Natural killer cell (primary cell): ENCODE data around the gene PICK1. TPM values are rescaled to one million over a fixed set of nuclear protein-coding genes. Genes with fewer than 3 reads are reported as not detected.

Source experiments
- ATAC-seq, 3 donors: fragments of 150-1000 bp in 2 of 3; fragments of 200-7000 bp in 1 of 3; cut with Tn5 transposase; 1 replicate in 1 of 3; 2 replicates in 2 of 3; pipeline ENCODE4 v1.10.0; 2021; ENCODE audit warnings: mild to moderate bottlenecking in 2 of 3, moderate library complexity in 2 of 3
- DNase-seq, 2 donors: peaks; one replicate each; pipeline versions ENCODE4 v3.0.0 to v3.0.0-alpha.2; 2013 to 2021; ENCODE audit warnings: mixed read lengths in 1 of 2
- H3K27ac ChIP-seq: one replicate; pipeline ENCODE4 v1.5.1; 2013; ENCODE audit warnings: mild to moderate bottlenecking, low read length
- H3K27me3 ChIP-seq: one replicate; pipeline ENCODE4 v1.6.1; 2013; ENCODE audit warnings: low read length; ENCODE audit not compliant: control insufficient read depth, insufficient read depth
- H3K36me3 ChIP-seq: one replicate; pipeline ENCODE4 v1.6.1; 2013; ENCODE audit warnings: low read length; ENCODE audit not compliant: control insufficient read depth, insufficient read depth
- H3K4me1 ChIP-seq: one replicate; pipeline ENCODE4 v1.6.1; 2013; ENCODE audit warnings: low read length; ENCODE audit not compliant: control insufficient read depth, insufficient read depth
- H3K4me3 ChIP-seq: one replicate; pipeline ENCODE4 v1.5.1; 2013; ENCODE audit warnings: low read length
- H3K9me3 ChIP-seq: one replicate; pipeline ENCODE4 v1.6.1; 2013; ENCODE audit warnings: low read length; ENCODE audit not compliant: control insufficient read depth, insufficient read depth
- H3K27ac Mint-ChIP-seq, 2 donors: one replicate each; pipeline ENCODE4 v1.8.0; 2022; ENCODE audit warnings: mild to moderate bottlenecking in 2 of 2, mixed read lengths in 2 of 2, moderate library complexity in 1 of 2
- H3K27me3 Mint-ChIP-seq, 2 donors: one replicate each; pipeline ENCODE4 v1.8.0; 2022; ENCODE audit warnings: low read depth in 2 of 2, mixed read lengths in 2 of 2
- H3K36me3 Mint-ChIP-seq: one replicate; pipeline ENCODE4 v1.8.0; 2022; ENCODE audit warnings: mixed read lengths
- H3K4me1 Mint-ChIP-seq, 2 donors: one replicate each; pipeline ENCODE4 v1.8.0; 2022; ENCODE audit warnings: mixed read lengths in 2 of 2
- H3K4me3 Mint-ChIP-seq: one replicate; pipeline ENCODE4 v1.8.0; 2022; ENCODE audit warnings: mild to moderate bottlenecking, moderate library complexity, mixed read lengths
- H3K9me3 Mint-ChIP-seq, 2 donors: one replicate each; pipeline ENCODE4 v1.8.0; 2022; ENCODE audit warnings: mixed read lengths in 2 of 2
- CTCF ChIP-seq: fragments of 200-600 bp; IDR thresholded peaks from one replicate; pipeline ENCODE4 v1.8.0; 2022; ENCODE audit warnings: antibody characterized with exemption
- WGBS: methylation state at CpG from one replicate; pipeline ENCODE4 v1.1.7; 2013; ENCODE audit warnings: missing lambda C conversion rate; ENCODE audit not compliant: insufficient coverage; 5-methylcytosine and 5-hydroxymethylcytosine counted together
- intact Hi-C: fragments of 100-400 bp; cut with micrococcal nuclease; formaldehyde crosslinking; loops from one replicate; pipeline ENCODE4 v1.14.2; 2022
- total RNA-seq, 4 donors: library from RNA; stranded (reverse); fragments of 120-200 nt in 1 of 4; gene quantifications; one replicate each; pipeline versions ENCODE4 v1.2.3 to v1.2.4, GENCODE V29; 2013 to 2022

PICK1 gene
- total RNA-seq, 3 donors from 2014 or later (not counting 1 experiment from before 2014, with no cell fraction given), result 28.4 to 30.9 (median 29.9) TPM

DNA sequence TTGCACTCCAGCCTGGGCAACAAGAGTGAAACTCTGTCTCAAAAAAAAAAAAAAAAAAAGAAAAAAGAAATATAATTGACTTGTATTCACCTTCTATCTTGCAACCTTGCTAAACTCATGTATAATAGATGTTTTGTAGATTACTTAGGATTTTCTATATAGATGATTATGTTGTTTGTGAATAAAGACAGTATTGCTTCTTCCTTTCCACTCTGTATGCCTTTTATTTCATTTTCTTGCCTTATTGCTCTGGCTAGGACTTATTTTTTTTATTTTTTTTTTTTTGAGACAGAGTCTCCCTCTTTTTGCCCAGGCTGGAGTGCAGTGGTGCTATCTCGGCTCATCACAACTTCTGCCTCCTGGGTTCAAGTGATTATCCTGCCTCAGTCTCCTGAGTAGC, 43.1 kb upstream of the PICK1 start:
- 100% methylated on average over 1 of the region's 1 CpG for WGBS
- DNase-seq, result no peak
- Mint-ChIP-seq H3K4me3 (no peak overlapping the region), H3K27ac (no peak overlapping the region), H3K4me1 (peaks cover 19 to 28% of the 10 kb centered on the region in 2 donors), H3K36me3 (no peaks in the 10 kb centered on the region), H3K9me3 (no peaks in the 10 kb centered on the region), H3K27me3 (peaks cover 0 to 4% of the 10 kb centered on the region in 2 donors)
- Histone ChIP-seq H3K9me3 (no peaks in the 10 kb centered on the region), H3K4me3 (no peak overlapping the region), H3K27me3 (no peaks in the 10 kb centered on the region), H3K4me1 (peaks cover 24% of the 10 kb centered on the region), H3K27ac (no peak overlapping the region), H3K36me3 (no peaks in the 10 kb centered on the region)
- intact Hi-C loops, result no loop called here
- ATAC-seq, result no peak
- TF ChIP-seq CTCF, result no peak

DNA sequence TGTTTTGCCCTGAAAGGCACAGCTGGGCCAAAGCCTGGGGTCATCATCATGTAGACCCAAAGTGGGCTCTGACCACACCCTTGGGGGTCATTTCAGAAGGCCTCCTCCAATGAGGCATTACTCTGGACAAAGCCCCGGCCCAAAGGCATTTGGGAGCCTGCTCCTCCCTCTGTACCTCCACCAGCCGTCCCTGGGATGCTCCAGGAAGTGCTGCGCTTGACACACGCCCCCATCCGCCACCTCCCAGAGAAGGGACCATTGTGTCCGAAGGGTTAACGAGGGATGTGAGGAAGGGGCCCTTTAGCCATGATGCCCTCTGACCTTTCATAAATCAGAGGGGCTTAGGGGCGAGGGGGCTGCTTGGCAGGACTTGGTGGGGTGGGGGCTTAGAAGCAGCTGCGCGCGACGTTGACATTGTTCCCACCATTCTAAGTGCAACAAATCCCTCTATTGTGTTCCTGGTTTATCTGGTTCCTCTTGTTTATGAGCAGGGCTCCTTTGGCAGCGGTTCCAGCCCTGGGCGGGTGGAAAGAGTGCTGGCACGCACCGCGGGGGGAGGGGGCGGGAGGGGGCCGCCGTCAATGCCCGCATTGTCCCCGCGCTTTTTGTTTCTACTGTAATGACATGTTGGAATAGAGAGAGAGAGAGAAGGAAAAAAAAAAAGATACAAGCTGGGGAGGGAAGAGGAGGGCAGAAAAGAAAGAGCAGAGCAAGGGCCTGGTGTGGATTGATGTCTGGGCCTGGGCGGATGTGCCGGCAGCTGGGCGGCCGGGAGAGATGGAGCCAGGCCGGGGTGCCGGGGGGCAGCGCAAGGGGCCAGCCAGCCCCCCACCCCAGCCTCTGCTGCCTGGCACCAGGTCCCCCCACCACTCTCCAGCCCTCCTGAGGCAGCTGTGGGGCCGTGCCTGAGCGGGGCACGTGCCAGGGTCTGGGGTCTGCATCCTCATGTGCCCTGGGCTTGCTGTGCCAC, 40.7 kb upstream of the PICK1 start:
- Mint-ChIP-seq H3K36me3 (no peaks in the 10 kb centered on the region), H3K27me3 (peaks cover 0 to 4% of the 10 kb centered on the region in 2 donors), H3K27ac (no peak overlapping the region), H3K4me3 (no peak overlapping the region), H3K9me3 (no peaks in the 10 kb centered on the region), H3K4me1 (peaks cover 6 to 25% of the 10 kb centered on the region in 2 donors)
- WGBS, result 90% methylated on average over 32 of the region's 33 CpGs
- no peak for ATAC-seq
- Histone ChIP-seq H3K4me3 (no peak overlapping the region), H3K27me3 (no peaks in the 10 kb centered on the region), H3K36me3 (no peaks in the 10 kb centered on the region), H3K4me1 (peaks cover 20% of the 10 kb centered on the region), H3K9me3 (no peaks in the 10 kb centered on the region), H3K27ac (no peak overlapping the region)
- no peak for DNase-seq
- intact Hi-C loops, result no loop called here
- no peak for TF ChIP-seq CTCF

GRCh38 chr22:38017272-38017920, 39.8 kb upstream of the PICK1 start:
- DNase-seq, result no peak
- Histone ChIP-seq H3K4me1 (peaks cover 20% of the 10 kb centered on the region), H3K4me3 (no peak overlapping the region), H3K27ac (no peak overlapping the region), H3K36me3 (no peaks in the 10 kb centered on the region), H3K9me3 (no peaks in the 10 kb centered on the region), H3K27me3 (no peaks in the 10 kb centered on the region)
- Mint-ChIP-seq H3K36me3 (no peaks in the 10 kb centered on the region), H3K27me3 (peaks cover 0 to 4% of the 10 kb centered on the region in 2 donors), H3K9me3 (no peaks in the 10 kb centered on the region), H3K4me1 (peaks cover 6 to 25% of the 10 kb centered on the region in 2 donors), H3K27ac (peak overlapping the region in 1 of 2 donors; percentile 31), H3K4me3 (no peak overlapping the region)
- ATAC-seq, result peak in 1 of 3 donors; percentile 45
- WGBS, result 60% methylated on average over 7 of the region's 7 CpGs
- no peak for TF ChIP-seq CTCF
- intact Hi-C loops, result no loop called here
